ENCODE results near the gene TBC1D28.
A peak's percentile ranks its signal among the peaks of the same experiment; 100 is the strongest.

TBC1D28 gene

DNA sequence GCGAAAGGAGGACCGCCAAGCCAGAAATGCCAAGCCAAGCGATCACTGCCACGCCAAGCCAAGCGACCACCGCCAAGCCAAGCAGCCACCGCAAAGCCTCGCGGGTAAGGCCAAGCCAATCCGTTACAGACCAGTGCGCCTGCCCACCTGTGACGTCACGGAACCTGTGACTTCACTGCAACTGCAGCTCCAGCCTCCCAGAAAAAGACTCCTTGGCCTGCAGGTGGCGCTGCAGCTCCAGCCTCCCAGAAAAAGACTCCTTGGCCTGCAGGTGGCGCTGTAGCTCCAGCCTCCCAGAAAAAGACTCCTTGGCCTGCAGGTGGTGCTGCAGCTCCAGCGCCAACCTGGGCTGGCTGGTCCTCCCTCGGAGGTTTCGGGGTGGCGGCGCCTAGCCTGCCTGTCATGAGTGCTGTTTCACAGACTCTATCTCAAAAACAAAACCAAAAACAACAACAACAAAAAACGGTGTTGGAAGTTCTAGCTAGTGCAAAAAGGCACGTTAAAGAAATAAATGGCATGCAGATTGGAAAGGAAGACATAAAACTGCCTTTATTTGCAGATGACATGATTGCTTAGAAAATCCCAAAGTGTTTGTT, 18.6 kb downstream of the TBC1D28 start (continued):
- TF ChIP-seq, protein P1, sequence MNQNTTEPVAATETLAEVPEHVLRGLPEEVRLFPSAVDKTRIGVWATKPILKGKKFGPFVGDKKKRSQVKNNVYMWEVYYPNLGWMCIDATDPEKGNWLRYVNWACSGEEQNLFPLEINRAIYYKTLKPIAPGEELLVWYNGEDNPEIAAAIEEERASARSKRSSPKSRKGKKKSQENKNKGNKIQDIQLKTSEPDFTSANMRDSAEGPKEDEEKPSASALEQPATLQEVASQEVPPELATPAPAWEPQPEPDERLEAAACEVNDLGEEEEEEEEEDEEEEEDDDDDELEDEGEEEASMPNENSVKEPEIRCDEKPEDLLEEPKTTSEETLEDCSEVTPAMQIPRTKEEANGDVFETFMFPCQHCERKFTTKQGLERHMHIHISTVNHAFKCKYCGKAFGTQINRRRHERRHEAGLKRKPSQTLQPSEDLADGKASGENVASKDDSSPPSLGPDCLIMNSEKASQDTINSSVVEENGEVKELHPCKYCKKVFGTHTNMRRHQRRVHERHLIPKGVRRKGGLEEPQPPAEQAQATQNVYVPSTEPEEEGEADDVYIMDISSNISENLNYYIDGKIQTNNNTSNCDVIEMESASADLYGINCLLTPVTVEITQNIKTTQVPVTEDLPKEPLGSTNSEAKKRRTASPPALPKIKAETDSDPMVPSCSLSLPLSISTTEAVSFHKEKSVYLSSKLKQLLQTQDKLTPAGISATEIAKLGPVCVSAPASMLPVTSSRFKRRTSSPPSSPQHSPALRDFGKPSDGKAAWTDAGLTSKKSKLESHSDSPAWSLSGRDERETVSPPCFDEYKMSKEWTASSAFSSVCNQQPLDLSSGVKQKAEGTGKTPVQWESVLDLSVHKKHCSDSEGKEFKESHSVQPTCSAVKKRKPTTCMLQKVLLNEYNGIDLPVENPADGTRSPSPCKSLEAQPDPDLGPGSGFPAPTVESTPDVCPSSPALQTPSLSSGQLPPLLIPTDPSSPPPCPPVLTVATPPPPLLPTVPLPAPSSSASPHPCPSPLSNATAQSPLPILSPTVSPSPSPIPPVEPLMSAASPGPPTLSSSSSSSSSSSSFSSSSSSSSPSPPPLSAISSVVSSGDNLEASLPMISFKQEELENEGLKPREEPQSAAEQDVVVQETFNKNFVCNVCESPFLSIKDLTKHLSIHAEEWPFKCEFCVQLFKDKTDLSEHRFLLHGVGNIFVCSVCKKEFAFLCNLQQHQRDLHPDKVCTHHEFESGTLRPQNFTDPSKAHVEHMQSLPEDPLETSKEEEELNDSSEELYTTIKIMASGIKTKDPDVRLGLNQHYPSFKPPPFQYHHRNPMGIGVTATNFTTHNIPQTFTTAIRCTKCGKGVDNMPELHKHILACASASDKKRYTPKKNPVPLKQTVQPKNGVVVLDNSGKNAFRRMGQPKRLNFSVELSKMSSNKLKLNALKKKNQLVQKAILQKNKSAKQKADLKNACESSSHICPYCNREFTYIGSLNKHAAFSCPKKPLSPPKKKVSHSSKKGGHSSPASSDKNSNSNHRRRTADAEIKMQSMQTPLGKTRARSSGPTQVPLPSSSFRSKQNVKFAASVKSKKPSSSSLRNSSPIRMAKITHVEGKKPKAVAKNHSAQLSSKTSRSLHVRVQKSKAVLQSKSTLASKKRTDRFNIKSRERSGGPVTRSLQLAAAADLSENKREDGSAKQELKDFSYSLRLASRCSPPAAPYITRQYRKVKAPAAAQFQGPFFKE (tag by site-specific recombination; IDR thresholded peaks at IDR 0.05; ENCODE audit: borderline replicate concordance) = peak; percentile 86; the same call in 1 of the 2 replicates
- TF ChIP-seq CTCF (tag by site-specific recombination; IDR thresholded peaks at IDR 0.05) (peak; percentile 100), SCRT1 (tag by site-specific recombination; IDR thresholded peaks at IDR 0.05; ENCODE audit: borderline replicate concordance) (peak; percentile 93), ZNF843 (tag by site-specific recombination; IDR thresholded peaks at IDR 0.05) (peak; percentile 69), ZSCAN5A (tag by site-specific recombination; IDR thresholded peaks at IDR 0.05) (peak; percentile 78; the same call in 1 of the 2 replicates), PRDM4 (tag by site-specific recombination; IDR thresholded peaks at IDR 0.05) (peak; percentile 56; the same call in 1 of the 2 replicates), ZXDB (tag by site-specific recombination; IDR thresholded peaks at IDR 0.05) (peak; percentile 61), ZBTB21 (tag by site-specific recombination; IDR thresholded peaks at IDR 0.05) (peak; percentile 100), ZSCAN23 (tag by site-specific recombination; IDR thresholded peaks at IDR 0.05) (peak; percentile 86), ZNF24 (tag by site-specific recombination; IDR thresholded peaks at IDR 0.05) (peak; percentile 95), ATF2 (tag by site-specific recombination; IDR thresholded peaks at IDR 0.05; ENCODE audit: low read depth) (peak; percentile 97), ZNF664 (tag by site-specific recombination; IDR thresholded peaks at IDR 0.05) (peak; percentile 34; the same call in 1 of the 2 replicates), ZNF677 (tag by site-specific recombination; IDR thresholded peaks at IDR 0.05) (0 out of 2 replicates have a peak, but pooled peaks have one; percentile 29), ZEB2 (tag by site-specific recombination; IDR thresholded peaks at IDR 0.05) (peak; percentile 89), KLF9 (tag by site-specific recombination; IDR thresholded peaks at IDR 0.05; ENCODE audit: low read depth) (peak; percentile 57; the same call in 1 of the 2 replicates), ZBTB8A (tag by site-specific recombination; IDR thresholded peaks at IDR 0.05) (peak; percentile 67), ZSCAN30 (tag by site-specific recombination; IDR thresholded peaks at IDR 0.05) (peak; percentile 95)
- TF ChIP-seq, protein P2, sequence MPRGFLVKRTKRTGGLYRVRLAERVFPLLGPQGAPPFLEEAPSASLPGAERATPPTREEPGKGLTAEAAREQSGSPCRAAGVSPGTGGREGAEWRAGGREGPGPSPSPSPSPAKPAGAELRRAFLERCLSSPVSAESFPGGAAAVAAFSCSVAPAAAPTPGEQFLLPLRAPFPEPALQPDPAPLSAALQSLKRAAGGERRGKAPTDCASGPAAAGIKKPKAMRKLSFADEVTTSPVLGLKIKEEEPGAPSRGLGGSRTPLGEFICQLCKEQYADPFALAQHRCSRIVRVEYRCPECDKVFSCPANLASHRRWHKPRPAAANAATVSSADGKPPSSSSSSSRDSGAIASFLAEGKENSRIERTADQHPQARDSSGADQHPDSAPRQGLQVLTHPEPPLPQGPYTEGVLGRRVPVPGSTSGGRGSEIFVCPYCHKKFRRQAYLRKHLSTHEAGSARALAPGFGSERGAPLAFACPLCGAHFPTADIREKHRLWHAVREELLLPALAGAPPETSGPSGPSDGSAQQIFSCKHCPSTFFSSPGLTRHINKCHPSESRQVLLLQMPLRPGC (tag by site-specific recombination; IDR thresholded peaks at IDR 0.05) = peak; percentile 62; the same call in 1 of the 2 replicates
- TF ChIP-seq, protein P3, sequence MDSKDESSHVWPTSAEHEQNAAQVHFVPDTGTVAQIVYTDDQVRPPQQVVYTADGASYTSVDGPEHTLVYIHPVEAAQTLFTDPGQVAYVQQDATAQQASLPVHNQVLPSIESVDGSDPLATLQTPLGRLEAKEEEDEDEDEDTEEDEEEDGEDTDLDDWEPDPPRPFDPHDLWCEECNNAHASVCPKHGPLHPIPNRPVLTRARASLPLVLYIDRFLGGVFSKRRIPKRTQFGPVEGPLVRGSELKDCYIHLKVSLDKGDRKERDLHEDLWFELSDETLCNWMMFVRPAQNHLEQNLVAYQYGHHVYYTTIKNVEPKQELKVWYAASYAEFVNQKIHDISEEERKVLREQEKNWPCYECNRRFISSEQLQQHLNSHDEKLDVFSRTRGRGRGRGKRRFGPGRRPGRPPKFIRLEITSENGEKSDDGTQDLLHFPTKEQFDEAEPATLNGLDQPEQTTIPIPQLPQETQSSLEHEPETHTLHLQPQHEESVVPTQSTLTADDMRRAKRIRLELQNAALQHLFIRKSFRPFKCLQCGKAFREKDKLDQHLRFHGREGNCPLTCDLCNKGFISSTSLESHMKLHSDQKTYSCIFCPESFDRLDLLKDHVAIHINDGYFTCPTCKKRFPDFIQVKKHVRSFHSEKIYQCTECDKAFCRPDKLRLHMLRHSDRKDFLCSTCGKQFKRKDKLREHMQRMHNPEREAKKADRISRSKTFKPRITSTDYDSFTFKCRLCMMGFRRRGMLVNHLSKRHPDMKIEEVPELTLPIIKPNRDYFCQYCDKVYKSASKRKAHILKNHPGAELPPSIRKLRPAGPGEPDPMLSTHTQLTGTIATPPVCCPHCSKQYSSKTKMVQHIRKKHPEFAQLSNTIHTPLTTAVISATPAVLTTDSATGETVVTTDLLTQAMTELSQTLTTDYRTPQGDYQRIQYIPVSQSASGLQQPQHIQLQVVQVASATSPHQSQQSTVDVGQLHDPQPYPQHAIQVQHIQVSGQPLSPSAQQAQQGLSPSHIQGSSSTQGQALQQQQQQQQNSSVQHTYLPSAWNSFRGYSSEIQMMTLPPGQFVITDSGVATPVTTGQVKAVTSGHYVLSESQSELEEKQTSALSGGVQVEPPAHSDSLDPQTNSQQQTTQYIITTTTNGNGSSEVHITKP (tag by site-specific recombination; IDR thresholded peaks at IDR 0.05) = peak; percentile 67

Measured in HEK293 (cell line).